NB4 (cell line): ENCODE data around the gene NFATC2IP.

Experiments used
- DNase-seq: peaks from one replicate; pipeline ENCODE4 v3.0.0; 2010; ENCODE audit warnings: low read depth
- H3K4me3 ChIP-seq: one replicate; pipeline ENCODE4 v1.5.1; 2011; ENCODE audit warnings: mild to moderate bottlenecking, low read depth, low read length, moderate library complexity
- CTCF ChIP-seq: IDR thresholded peaks from one replicate; pipeline ENCODE4 v1.5.1; 2012; ENCODE audit warnings: low read depth, low read length
- MYC ChIP-seq: IDR thresholded peaks from 2 replicates; pipeline ENCODE4 v1.6.1; 2011; ENCODE audit warnings: low read depth, low read length
- POLR2A ChIP-seq: IDR thresholded peaks from 2 replicates; pipeline ENCODE4 v1.6.1; 2011; ENCODE audit warnings: mild to moderate bottlenecking; ENCODE audit not compliant: insufficient read length; ENCODE audit errors: extremely low read depth
- TF ChIP-seq, protein P1 (sequence below): IDR thresholded peaks from 2 replicates; pipeline ENCODE4 v1.6.1; 2011; ENCODE audit warnings: low read depth, low read length

The NFATC2IP gene

DNA sequence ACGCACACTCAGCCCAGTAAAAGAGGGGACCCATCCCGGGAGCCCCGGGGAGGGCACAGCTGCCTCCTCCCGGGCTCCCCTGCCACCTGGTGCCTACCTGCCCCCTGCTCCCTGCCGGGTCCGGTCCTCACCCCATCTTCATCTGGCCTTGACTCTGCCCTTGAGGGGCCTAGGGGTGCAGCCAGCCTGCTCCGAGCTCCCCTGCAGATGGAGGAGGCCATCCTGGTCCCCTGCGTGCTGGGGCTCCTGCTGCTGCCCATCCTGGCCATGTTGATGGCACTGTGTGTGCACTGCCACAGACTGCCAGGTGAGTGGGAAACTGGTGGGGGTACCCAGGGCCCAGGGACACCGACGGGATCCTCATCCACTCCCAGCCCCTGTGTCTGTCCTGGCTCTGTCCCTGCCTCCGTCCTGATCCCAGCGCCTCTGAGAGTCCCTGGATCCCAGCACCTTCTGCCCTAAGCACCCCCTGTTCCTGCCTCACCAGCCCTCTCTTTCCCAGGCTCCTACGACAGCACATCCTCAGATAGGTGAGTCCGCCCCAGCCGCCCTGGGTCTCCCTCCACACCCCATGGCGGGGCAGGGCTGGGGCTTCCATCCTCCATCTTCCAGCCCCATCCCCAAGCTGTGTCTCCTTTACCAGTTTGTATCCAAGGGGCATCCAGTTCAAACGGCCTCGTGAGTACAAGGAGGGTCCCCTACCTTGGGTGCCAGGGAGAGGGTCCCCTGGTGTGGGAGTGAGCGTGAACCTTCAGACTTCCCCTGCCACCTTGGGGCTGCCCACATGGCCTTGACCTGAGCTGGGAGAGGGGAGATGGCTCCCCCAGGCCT is 34.7 kb downstream of the NFATC2IP start:
- DNase-seq, result no peak
- no peak for TF ChIP-seq MYC
- no peak for TF ChIP-seq POLR2A
- TF ChIP-seq, protein P1, sequence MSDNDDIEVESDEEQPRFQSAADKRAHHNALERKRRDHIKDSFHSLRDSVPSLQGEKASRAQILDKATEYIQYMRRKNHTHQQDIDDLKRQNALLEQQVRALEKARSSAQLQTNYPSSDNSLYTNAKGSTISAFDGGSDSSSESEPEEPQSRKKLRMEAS, result no peak
- TF ChIP-seq CTCF, result no peak
- H3K4me3 ChIP-seq, result peak overlapping the region; percentile 48

DNA sequence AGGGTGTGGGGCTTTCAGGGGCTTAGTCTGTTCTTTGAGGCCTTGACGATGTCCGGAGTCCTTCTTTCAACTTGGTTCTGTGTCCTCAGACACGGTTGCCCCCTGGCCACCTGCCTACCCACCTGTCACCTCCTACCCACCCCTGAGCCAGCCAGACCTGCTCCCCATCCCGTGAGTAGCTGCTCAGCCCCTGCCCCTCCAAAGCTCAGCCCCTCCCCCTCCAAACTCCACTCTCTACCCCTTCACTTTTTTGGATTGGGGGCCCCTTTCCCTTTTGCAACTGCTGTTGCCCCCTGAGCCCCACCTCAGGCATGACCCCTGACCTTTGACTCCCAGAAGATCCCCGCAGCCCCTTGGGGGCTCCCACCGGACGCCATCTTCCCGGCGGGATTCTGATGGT is 35.3 kb downstream of the NFATC2IP start:
- no peak overlapping the region for H3K4me3 ChIP-seq
- TF ChIP-seq MYC, result no peak
- TF ChIP-seq, protein P1, result no peak
- no peak for TF ChIP-seq POLR2A
- TF ChIP-seq CTCF, result no peak
- DNase-seq, result no peak

- DNase-seq, result no peak
- TF ChIP-seq CTCF (no peak), POLR2A (no peak), MYC (no peak)
- TF ChIP-seq, protein P1, result no peak
- H3K4me3 ChIP-seq, result no peak overlapping the region
Observed at GRCh38 chr16:28986492-28986891, 35.8 kb downstream of the NFATC2IP start.

GRCh38 chr16:28987170-28987853 is 36.6 kb downstream of the NFATC2IP start:
- H3K4me3 ChIP-seq, result no peak overlapping the region
- no peak for TF ChIP-seq MYC
- no peak for TF ChIP-seq CTCF
- TF ChIP-seq POLR2A, result no peak
- TF ChIP-seq, protein P1, result no peak
- DNase-seq, result no peak

- TF ChIP-seq CTCF (no peak), POLR2A (no peak), MYC (no peak)
- TF ChIP-seq, protein P1, result no peak
- DNase-seq, result no peak
- no peak overlapping the region for H3K4me3 ChIP-seq
Observed at GRCh38 chr16:28989363-28989762, 38.6 kb downstream of the NFATC2IP start.
